ENCODE data around the gene LRRC58. TPM values are rescaled to one million over a fixed set of nuclear protein-coding genes. Genes with fewer than 3 reads are reported as not detected.
A peak's percentile ranks its signal among the peaks of the same experiment; 100 is the strongest.

Gene LRRC58
- total and polyA plus RNA-seq, 2 of the 13 experiments (the other 11 are each of a cell fraction or from before 2014, with no cell fraction given): 9.7 to 17.3 TPM

DNA sequence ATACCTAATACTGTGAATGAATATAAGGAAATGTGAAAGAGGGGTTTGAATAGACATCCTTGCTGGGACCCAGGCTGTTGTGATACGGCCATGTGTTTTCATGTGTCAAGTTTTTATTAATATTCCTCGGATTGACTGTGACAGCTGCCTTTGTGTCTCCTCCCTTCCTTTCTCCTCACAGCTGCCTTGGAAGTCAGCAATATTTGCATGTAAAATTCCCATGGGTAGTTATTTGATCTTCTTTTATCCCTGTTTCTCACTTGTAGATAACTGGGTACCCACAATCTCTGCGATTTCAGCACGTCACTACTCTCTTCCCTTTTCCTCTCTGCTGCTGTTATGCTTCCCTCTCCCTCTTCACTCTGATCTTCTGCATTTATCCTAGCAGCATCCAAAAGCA is 73.5 kb downstream of the LRRC58 start:
- ATAC-seq (no peak), DNase-seq (ENCODE audit: low spot score) (no peak), FAIRE-seq (no peak)
- Histone ChIP-seq H3K4me2 (ENCODE audit: low read depth, low read length) (no peak overlapping the region), H3K79me2 (ENCODE audit: insufficient read depth, low read length) (no peaks in the 10 kb centered on the region), H2AFZ (ENCODE audit: low read length) (no peak overlapping the region), H3K4me1 (ENCODE audit: insufficient read depth, low read length) (no peaks in the 10 kb centered on the region), H3K27ac (ENCODE audit: extremely low read length, insufficient read depth, low read length) (no peak overlapping the region), H3K27me3 (ENCODE audit: control insufficient read depth in 1 of 2, insufficient read depth in 2 of 2, low read length in 2 of 2) (peaks cover 2 to 7% of the 10 kb centered on the region in 2 experiments; a peak in 2 of 5 replicates), H3K36me3 (replicated peaks in 1 of 2; ENCODE audit: control insufficient read depth in 1 of 2, insufficient read depth in 2 of 2, low read length in 2 of 2) (no peaks in the 10 kb centered on the region), H3K4me3 (replicated peaks in 1 of 3; ENCODE audit: insufficient read depth in 1 of 3, low read depth in 2 of 3, low read length in 3 of 3) (no peak overlapping the region), H3K9ac (ENCODE audit: insufficient read depth, low read depth, low read length) (no peak overlapping the region), H4K20me1 (ENCODE audit: insufficient read depth, low read length) (no peaks in the 10 kb centered on the region), H3K9me3 (ENCODE audit: low read length) (no peaks in the 10 kb centered on the region)
- ChIA-PET CTCF (ENCODE audit: low intra/inter-chr PET ratio, low total read pairs) (no interaction called here), POLR2A (no interaction called here)
- TF ChIP-seq, protein P1, sequence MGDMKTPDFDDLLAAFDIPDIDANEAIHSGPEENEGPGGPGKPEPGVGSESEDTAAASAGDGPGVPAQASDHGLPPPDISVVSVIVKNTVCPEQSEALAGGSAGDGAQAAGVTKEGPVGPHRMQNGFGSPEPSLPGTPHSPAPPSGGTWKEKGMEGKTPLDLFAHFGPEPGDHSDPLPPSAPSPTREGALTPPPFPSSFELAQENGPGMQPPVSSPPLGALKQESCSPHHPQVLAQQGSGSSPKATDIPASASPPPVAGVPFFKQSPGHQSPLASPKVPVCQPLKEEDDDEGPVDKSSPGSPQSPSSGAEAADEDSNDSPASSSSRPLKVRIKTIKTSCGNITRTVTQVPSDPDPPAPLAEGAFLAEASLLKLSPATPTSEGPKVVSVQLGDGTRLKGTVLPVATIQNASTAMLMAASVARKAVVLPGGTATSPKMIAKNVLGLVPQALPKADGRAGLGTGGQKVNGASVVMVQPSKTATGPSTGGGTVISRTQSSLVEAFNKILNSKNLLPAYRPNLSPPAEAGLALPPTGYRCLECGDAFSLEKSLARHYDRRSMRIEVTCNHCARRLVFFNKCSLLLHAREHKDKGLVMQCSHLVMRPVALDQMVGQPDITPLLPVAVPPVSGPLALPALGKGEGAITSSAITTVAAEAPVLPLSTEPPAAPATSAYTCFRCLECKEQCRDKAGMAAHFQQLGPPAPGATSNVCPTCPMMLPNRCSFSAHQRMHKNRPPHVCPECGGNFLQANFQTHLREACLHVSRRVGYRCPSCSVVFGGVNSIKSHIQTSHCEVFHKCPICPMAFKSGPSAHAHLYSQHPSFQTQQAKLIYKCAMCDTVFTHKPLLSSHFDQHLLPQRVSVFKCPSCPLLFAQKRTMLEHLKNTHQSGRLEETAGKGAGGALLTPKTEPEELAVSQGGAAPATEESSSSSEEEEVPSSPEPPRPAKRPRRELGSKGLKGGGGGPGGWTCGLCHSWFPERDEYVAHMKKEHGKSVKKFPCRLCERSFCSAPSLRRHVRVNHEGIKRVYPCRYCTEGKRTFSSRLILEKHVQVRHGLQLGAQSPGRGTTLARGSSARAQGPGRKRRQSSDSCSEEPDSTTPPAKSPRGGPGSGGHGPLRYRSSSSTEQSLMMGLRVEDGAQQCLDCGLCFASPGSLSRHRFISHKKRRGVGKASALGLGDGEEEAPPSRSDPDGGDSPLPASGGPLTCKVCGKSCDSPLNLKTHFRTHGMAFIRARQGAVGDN (CRISPR knock-in tag; IDR thresholded peaks at IDR 0.05): no peak
- no peak for TF ChIP-seq KAT7 (CRISPR knock-in tag; IDR thresholded peaks at IDR 0.05; ENCODE audit: borderline replicate concordance)
- TF ChIP-seq NBN (conservative IDR thresholded peaks at IDR 0.05): no peak
- intact Hi-C loops (cut with micrococcal nuclease; ENCODE audit: unreplicated experiment) (loop anchor here (2.0 kb wide), 1 partner anchor 73 kb away; the partner anchor contains the start of gene LRRC58), in situ Hi-C loops (cut with HindIII; ENCODE audit: extremely low pct_ligation_motif_present, low pct_unique_long_range_greater_than_20kb) (no loop called here)
- BruUV-seq (replicated peaks): no TSS peak
- WGBS (ENCODE audit: low lambda C conversion rate): 69% methylated on average over 4 of the region's 4 CpGs

DNA sequence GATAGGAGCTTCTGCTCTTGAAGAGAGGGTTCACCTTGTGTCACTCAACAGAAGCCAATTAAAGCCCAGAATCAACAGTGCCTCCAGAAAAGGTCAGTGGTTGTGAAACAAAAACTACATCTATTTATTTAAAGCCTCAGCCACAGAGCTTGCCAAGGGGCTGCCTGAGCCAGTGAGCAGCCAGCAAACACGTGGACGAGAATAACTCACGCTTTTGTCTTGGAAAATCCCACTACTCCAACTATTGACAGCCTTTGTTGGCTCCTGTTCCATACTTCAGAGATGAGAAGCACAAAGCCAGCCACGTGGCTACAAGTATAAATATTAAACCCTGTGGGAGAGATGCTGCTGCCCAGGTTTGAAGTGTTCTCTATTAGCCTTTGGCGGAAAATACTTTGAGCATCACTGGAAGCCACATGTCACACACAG is 74.4 kb downstream of the LRRC58 start:
- peak; percentile 80 for DNase-seq (ENCODE audit: low spot score)
- Histone ChIP-seq H3K9me3 (ENCODE audit: low read length) (no peaks in the 10 kb centered on the region), H3K27ac (ENCODE audit: extremely low read length, insufficient read depth, low read length) (no peak overlapping the region), H2AFZ (ENCODE audit: low read length) (no peak overlapping the region), H3K4me3 (replicated peaks in 1 of 3; ENCODE audit: insufficient read depth in 1 of 3, low read depth in 2 of 3, low read length in 3 of 3) (no peak overlapping the region), H3K4me2 (ENCODE audit: low read depth, low read length) (no peak overlapping the region), H3K9ac (ENCODE audit: insufficient read depth, low read depth, low read length) (no peak overlapping the region), H3K4me1 (ENCODE audit: insufficient read depth, low read length) (no peaks in the 10 kb centered on the region), H3K79me2 (ENCODE audit: insufficient read depth, low read length) (no peaks in the 10 kb centered on the region), H4K20me1 (ENCODE audit: insufficient read depth, low read length) (no peaks in the 10 kb centered on the region), H3K36me3 (replicated peaks in 1 of 2; ENCODE audit: control insufficient read depth in 1 of 2, insufficient read depth in 2 of 2, low read length in 2 of 2) (no peaks in the 10 kb centered on the region), H3K27me3 (ENCODE audit: control insufficient read depth in 1 of 2, insufficient read depth in 2 of 2, low read length in 2 of 2) (peaks cover 2 to 7% of the 10 kb centered on the region in 2 experiments; a peak in 2 of 5 replicates)
- ATAC-seq: peak; percentile 99
- in situ Hi-C loops (cut with HindIII; ENCODE audit: extremely low pct_ligation_motif_present, low pct_unique_long_range_greater_than_20kb) (no loop called here), intact Hi-C loops (cut with micrococcal nuclease; ENCODE audit: unreplicated experiment) (loop anchor here (2.0 kb wide), 1 partner anchor 74 kb away; the partner anchor contains the start of gene LRRC58)
- WGBS (ENCODE audit: low lambda C conversion rate): 3% methylated on average over 5 of the region's 5 CpGs
- ChIA-PET CTCF (ENCODE audit: low intra/inter-chr PET ratio, low total read pairs) (no interaction called here), POLR2A (no interaction called here)
- peak; percentile 44 for FAIRE-seq
- BruUV-seq (replicated peaks): no TSS peak
- no peak for TF ChIP-seq ZNF589 (CRISPR knock-in tag; conservative IDR thresholded peaks at IDR 0.05)
- TF ChIP-seq, protein P2, sequence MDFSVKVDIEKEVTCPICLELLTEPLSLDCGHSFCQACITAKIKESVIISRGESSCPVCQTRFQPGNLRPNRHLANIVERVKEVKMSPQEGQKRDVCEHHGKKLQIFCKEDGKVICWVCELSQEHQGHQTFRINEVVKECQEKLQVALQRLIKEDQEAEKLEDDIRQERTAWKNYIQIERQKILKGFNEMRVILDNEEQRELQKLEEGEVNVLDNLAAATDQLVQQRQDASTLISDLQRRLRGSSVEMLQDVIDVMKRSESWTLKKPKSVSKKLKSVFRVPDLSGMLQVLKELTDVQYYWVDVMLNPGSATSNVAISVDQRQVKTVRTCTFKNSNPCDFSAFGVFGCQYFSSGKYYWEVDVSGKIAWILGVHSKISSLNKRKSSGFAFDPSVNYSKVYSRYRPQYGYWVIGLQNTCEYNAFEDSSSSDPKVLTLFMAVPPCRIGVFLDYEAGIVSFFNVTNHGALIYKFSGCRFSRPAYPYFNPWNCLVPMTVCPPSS (IDR thresholded peaks at IDR 0.05): no peak
- no peak for TF ChIP-seq FOSL1 (CRISPR knock-in tag; IDR thresholded peaks at IDR 0.05; ENCODE audit: borderline replicate concordance)
- TF ChIP-seq ZNF30 (CRISPR knock-in tag; IDR thresholded peaks at IDR 0.05): no peak
- TF ChIP-seq RAD21 (CRISPR knock-in tag; IDR thresholded peaks at IDR 0.05): no peak
- TF ChIP-seq, protein P3, sequence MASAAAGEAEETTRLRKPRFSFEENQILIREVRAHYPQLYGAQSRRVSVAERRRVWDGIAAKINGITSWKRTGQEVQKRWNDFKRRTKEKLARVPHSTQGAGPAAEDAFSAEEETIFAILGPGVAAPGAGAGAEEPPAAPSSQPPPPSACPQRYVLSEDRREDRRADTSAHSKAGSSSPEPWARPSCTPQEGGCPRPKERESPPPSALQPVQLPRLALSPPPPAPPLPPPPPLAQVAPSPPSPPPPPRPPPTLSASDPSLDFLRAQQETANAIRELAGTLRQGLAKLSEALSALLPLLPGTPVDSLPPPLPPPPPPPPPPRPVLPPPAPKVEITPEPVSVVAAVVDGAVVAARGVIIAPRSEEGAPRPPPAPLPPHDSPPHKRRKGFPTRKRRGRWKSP (CRISPR knock-in tag; IDR thresholded peaks at IDR 0.05): peak; percentile 83
- TF ChIP-seq ZNF12 (CRISPR knock-in tag; IDR thresholded peaks at IDR 0.05): peak; percentile 21; the same call in 1 of the 2 replicates
- no peak for TF ChIP-seq ZNF10 (CRISPR knock-in tag; IDR thresholded peaks at IDR 0.05; ENCODE audit: borderline replicate concordance, low read depth)
- no peak for TF ChIP-seq RFXANK (CRISPR knock-in tag; IDR thresholded peaks at IDR 0.05)

Data from HepG2 (cell line).